Neuronal stem cell (in vitro differentiated cells): ENCODE data around the gene CEPT1.
A peak's percentile ranks its signal among the peaks of the same experiment; 100 is the strongest.

Experiments used
- DNase-seq: peaks from one replicate; pipeline ENCODE4 v3.0.0-alpha.2; 2013; ENCODE audit warnings: low spot score
- H2AFZ ChIP-seq: one replicate; pipeline ENCODE4 v1.6.1; 2013; ENCODE audit warnings: mild to moderate bottlenecking, low read length, inconsistent platforms
- H2AK5ac ChIP-seq: 2 replicates; pipeline ENCODE4 v1.6.1; 2013; ENCODE audit warnings: low read depth, mild to moderate bottlenecking, inconsistent platforms, low read length, moderate library complexity, mixed read lengths
- H2BK120ac ChIP-seq: 2 replicates; pipeline ENCODE4 v1.6.1; 2013; ENCODE audit warnings: low read depth, mild to moderate bottlenecking, inconsistent platforms, low read length, moderate library complexity, mixed read lengths
- H2BK12ac ChIP-seq: one replicate; pipeline ENCODE4 v1.6.1; 2013; ENCODE audit warnings: low read length, inconsistent platforms
- H2BK15ac ChIP-seq: 2 replicates; pipeline ENCODE4 v1.6.1; 2013; ENCODE audit warnings: mild to moderate bottlenecking, low read length, inconsistent platforms, mixed read lengths
- H2BK5ac ChIP-seq: one replicate; pipeline ENCODE4 v1.6.1; 2013; ENCODE audit warnings: inconsistent platforms, mild to moderate bottlenecking, low read length, moderate library complexity
- H3K14ac ChIP-seq: one replicate; pipeline ENCODE4 v1.6.1; 2013; ENCODE audit warnings: low read length, inconsistent platforms
- H3K18ac ChIP-seq: 2 replicates; pipeline ENCODE4 v1.6.1; 2013; ENCODE audit warnings: low read length, inconsistent platforms
- H3K23ac ChIP-seq: 2 replicates; pipeline ENCODE4 v1.6.1; 2013; ENCODE audit warnings: low read depth, mild to moderate bottlenecking, mixed read lengths, low read length, inconsistent platforms; ENCODE audit not compliant: poor library complexity
- H3K27ac ChIP-seq: replicated peaks from 3 replicates; pipeline ENCODE4 v1.5.1; 2013; ENCODE audit warnings: low read length, inconsistent platforms
- H3K27me3 ChIP-seq, 3 experiments: 2 replicates each; pipeline ENCODE4 v1.6.1; 2013; ENCODE audit warnings: low read length in 3 of 3, mild to moderate bottlenecking in 2 of 3, inconsistent platforms in 1 of 3, low read depth in 1 of 3, mixed read lengths in 1 of 3, moderate library complexity in 1 of 3; ENCODE audit not compliant: control insufficient read depth in 3 of 3, insufficient read depth in 3 of 3
- H3K36me3 ChIP-seq, 2 donors: replicated peaks in 1 of 2; 2 replicates each; pipeline ENCODE4 v1.6.1; 2013; ENCODE audit warnings: low read length in 2 of 2; ENCODE audit not compliant: control insufficient read depth in 2 of 2, insufficient read depth in 2 of 2
- H3K4ac ChIP-seq: 2 replicates; pipeline ENCODE4 v1.6.1; 2013; ENCODE audit warnings: inconsistent platforms, mild to moderate bottlenecking, low read length, moderate library complexity
- H3K4me1 ChIP-seq, 2 donors: 1 replicate in 1 of 2; 2 replicates in 1 of 2; pipeline ENCODE4 v1.6.1; 2013; ENCODE audit warnings: low read length in 2 of 2, low read depth in 1 of 2; ENCODE audit not compliant: control insufficient read depth in 2 of 2, insufficient read depth in 1 of 2
- H3K4me2 ChIP-seq: one replicate; pipeline ENCODE4 v1.6.1; 2013; ENCODE audit warnings: mild to moderate bottlenecking, low read length, inconsistent platforms; ENCODE audit not compliant: insufficient read depth, poor library complexity, severe bottlenecking
- H3K4me3 ChIP-seq, 2 donors: 2 replicates each; pipeline ENCODE4 v1.5.1; 2013; ENCODE audit warnings: low read length in 2 of 2, mild to moderate bottlenecking in 2 of 2, inconsistent platforms in 1 of 2, moderate library complexity in 1 of 2
- H3K79me1 ChIP-seq: one replicate; pipeline ENCODE4 v1.6.1; 2013; ENCODE audit warnings: low read depth, mild to moderate bottlenecking, inconsistent platforms, low read length, moderate library complexity
- H3K9ac ChIP-seq: one replicate; pipeline ENCODE4 v1.6.1; 2013; ENCODE audit warnings: mild to moderate bottlenecking, low read depth, low read length, inconsistent platforms; ENCODE audit not compliant: poor library complexity
- H3K9me3 ChIP-seq, 2 donors: replicated peaks in 1 of 2; 2 replicates each; pipeline versions ENCODE3 to v1.6.1; 2013; ENCODE audit warnings: low read length in 2 of 2, mild to moderate bottlenecking in 2 of 2, inconsistent platforms in 1 of 2, low read depth in 1 of 2, mixed read lengths in 1 of 2, moderate library complexity in 1 of 2; ENCODE audit not compliant: control insufficient read depth in 2 of 2, insufficient read depth in 1 of 2
- H4K8ac ChIP-seq: one replicate; pipeline ENCODE4 v1.6.1; 2013; ENCODE audit warnings: low read depth, mild to moderate bottlenecking, inconsistent platforms, low read length, moderate library complexity
- H4K91ac ChIP-seq: one replicate; pipeline ENCODE4 v1.6.1; 2013; ENCODE audit warnings: low read length, low read depth, mild to moderate bottlenecking, inconsistent platforms; ENCODE audit not compliant: poor library complexity
- WGBS, 2 donors: extraction: QIAGEN DNeasy Blood & Tissue Kit; methylation state at CpG; one replicate each; pipeline ENCODE4 v1.1.7; 2013; ENCODE audit warnings: missing lambda C conversion rate in 2 of 2, mixed read lengths in 1 of 2; ENCODE audit not compliant: insufficient read length in 2 of 2, insufficient replicate concordance in 1 of 2; ENCODE audit errors: extremely low coverage in 2 of 2; 5-methylcytosine and 5-hydroxymethylcytosine counted together

CEPT1 gene

GRCh38 chr1:111217183-111217910 is 77.3 kb downstream of the CEPT1 start:
- Histone ChIP-seq H4K91ac (no peak overlapping the region), H3K9ac (no peak overlapping the region), H2BK120ac (no peak overlapping the region), H3K23ac (no peak overlapping the region), H2BK12ac (no peak overlapping the region), H3K27me3 (no peaks in the 10 kb centered on the region), H3K4me3 (no peak overlapping the region), H3K18ac (no peak overlapping the region), H3K79me1 (no peaks in the 10 kb centered on the region), H2AFZ (no peak overlapping the region), H3K4me1 (peaks cover 22 to 23% of the 10 kb centered on the region in 2 donors), H2AK5ac (no peak overlapping the region), H4K8ac (no peak overlapping the region), H2BK15ac (no peak overlapping the region), H3K4me2 (no peak overlapping the region), H3K14ac (no peak overlapping the region), H3K9me3 (no peaks in the 10 kb centered on the region), H3K36me3 (no peaks in the 10 kb centered on the region), H2BK5ac (no peak overlapping the region), H3K27ac (no peak overlapping the region), H3K4ac (no peak overlapping the region)
- no peak for DNase-seq
- WGBS, 2 donors, result no CpG with 5 or more reads among the region's 5 CpGs

GRCh38 chr1:111218701-111219556 is 78.9 kb downstream of the CEPT1 start:
- WGBS, 2 donors, result no CpG with 5 or more reads among the region's 8 CpGs
- Histone ChIP-seq H3K27ac (peak overlapping the region; percentile 58), H3K4me3 (no peak overlapping the region), H2BK15ac (no peak overlapping the region), H2AK5ac (no peak overlapping the region), H3K4ac (no peak overlapping the region), H4K8ac (no peak overlapping the region), H3K14ac (no peak overlapping the region), H2AFZ (peak overlapping the region; percentile 66), H3K4me2 (no peak overlapping the region), H3K9me3 (no peaks in the 10 kb centered on the region), H3K79me1 (no peaks in the 10 kb centered on the region), H2BK5ac (no peak overlapping the region), H3K23ac (no peak overlapping the region), H3K36me3 (no peaks in the 10 kb centered on the region), H3K4me1 (peaks cover 18 to 20% of the 10 kb centered on the region in 2 donors), H2BK120ac (no peak overlapping the region), H3K18ac (no peak overlapping the region), H3K9ac (no peak overlapping the region), H2BK12ac (no peak overlapping the region), H4K91ac (no peak overlapping the region), H3K27me3 (no peaks in the 10 kb centered on the region)
- no peak for DNase-seq

DNA sequence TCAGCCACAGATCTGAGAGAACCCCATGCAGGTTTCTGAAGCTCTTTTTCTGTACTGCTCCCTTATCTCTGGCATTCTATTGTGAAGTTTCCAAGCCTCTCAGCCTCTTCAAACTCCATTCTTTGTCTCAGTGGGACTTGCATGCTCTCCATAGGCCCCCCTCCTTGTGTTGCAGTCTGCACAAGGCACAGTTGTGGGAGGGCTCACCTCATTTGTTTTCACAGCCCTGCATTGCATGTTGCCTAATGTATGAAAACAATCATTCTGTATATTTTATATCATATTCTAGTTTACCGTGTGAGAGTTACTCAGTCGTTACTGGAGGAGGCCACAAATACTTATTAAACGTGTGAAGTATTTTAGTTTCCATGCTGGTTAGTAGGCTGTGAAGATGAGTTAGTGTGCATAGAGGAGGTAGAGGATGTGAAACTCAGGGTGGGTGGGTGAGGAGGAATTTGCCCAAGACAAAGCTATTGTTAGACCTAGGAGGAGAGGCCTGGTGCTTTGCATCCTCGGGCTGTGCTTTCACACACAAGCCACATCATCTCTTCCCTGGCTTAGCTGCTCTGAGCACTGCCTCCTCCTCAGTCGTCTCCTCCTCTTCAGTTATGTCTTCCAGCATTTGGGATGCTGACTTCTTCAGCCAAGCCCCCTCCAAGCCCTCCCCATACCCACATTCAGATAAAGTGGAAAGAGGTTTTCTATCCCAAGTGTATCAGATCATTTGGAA is 79.7 kb downstream of the CEPT1 start:
- no peak overlapping the region for H3K4me3 ChIP-seq
- no peak overlapping the region for H3K4ac ChIP-seq
- no peak overlapping the region for H2BK5ac ChIP-seq
- H4K8ac ChIP-seq, result no peak overlapping the region
- no peak overlapping the region for H2BK15ac ChIP-seq
- H3K9me3 ChIP-seq, result no peaks in the 10 kb centered on the region
- H3K4me1 ChIP-seq, result peaks cover 17 to 18% of the 10 kb centered on the region in 2 donors
- H3K36me3 ChIP-seq, result no peaks in the 10 kb centered on the region
- H2AK5ac ChIP-seq, result no peak overlapping the region
- no CpG with 5 or more reads among the region's 5 CpGs for WGBS, 2 donors
- no peak overlapping the region for H3K23ac ChIP-seq
- H2AFZ ChIP-seq, result peak overlapping the region; percentile 66
- no peak overlapping the region for H2BK12ac ChIP-seq
- H3K27ac ChIP-seq, result peak overlapping the region; percentile 58
- no peak overlapping the region for H3K9ac ChIP-seq
- H2BK120ac ChIP-seq, result no peak overlapping the region
- H3K79me1 ChIP-seq, result no peaks in the 10 kb centered on the region
- DNase-seq, result peak; percentile 51
- H3K18ac ChIP-seq, result peak overlapping the region; percentile 50
- no peak overlapping the region for H3K14ac ChIP-seq
- peak overlapping the region; percentile 24 for H3K4me2 ChIP-seq
- H3K27me3 ChIP-seq, result no peaks in the 10 kb centered on the region
- H4K91ac ChIP-seq, result no peak overlapping the region
